HG02840 (cell line): Measurements from ENCODE around the gene ERBIN.
"Not testable (repeated sequence)": the region's sequence is repeated elsewhere in the genome, so short reads cannot be mapped to it uniquely, and the experiment has no call there.

Experiments used
- ATAC-seq: cut with Tn5 transposase; IDR thresholded peaks from one replicate; pipeline ENCODE4 v1.9.1; 2021; ENCODE audit warnings: mild to moderate bottlenecking, moderate library complexity, moderate number of reproducible peaks; ENCODE audit not compliant: unreplicated experiment, low FRiP score

ERBIN gene

GRCh38 chr5:65914641-65915196 is 11.7 kb upstream of the ERBIN start:
- ATAC-seq = no peak

- ATAC-seq = not testable (repeated sequence)
Measured at GRCh38 chr5:65915661-65916060, 10.7 kb upstream of the ERBIN start.

GRCh38 chr5:65916066-65916465 is 10.3 kb upstream of the ERBIN start:
- ATAC-seq = no peak

- no peak for ATAC-seq
Measured at GRCh38 chr5:65916636-65917035, 9.7 kb upstream of the ERBIN start.

- no peak for ATAC-seq
Measured at GRCh38 chr5:65919773-65920172, 6.6 kb upstream of the ERBIN start.

GRCh38 chr5:65923339-65923738 is 3.0 kb upstream of the ERBIN start:
- ATAC-seq = no peak

GRCh38 chr5:65924366-65925043 is 1.9 kb upstream of the ERBIN start:
- no peak for ATAC-seq

GRCh38 chr5:65925044-65925600 is 1.3 kb upstream of the ERBIN start:
- ATAC-seq = peak; percentile 54

- peak; percentile 52 for ATAC-seq
Measured at GRCh38 chr5:65925601-65926275, 637 bp upstream of the ERBIN start.

GRCh38 chr5:65926893-65927292 is 518 bp downstream of the ERBIN start:
- no peak for ATAC-seq

- ATAC-seq = no peak
Measured at GRCh38 chr5:65927503-65928321, 1.3 kb downstream of the ERBIN start.

- ATAC-seq = no peak
Measured at GRCh38 chr5:65928322-65928752, 2.0 kb downstream of the ERBIN start.

- ATAC-seq = no peak
Measured at GRCh38 chr5:65928860-65929259, 2.5 kb downstream of the ERBIN start.

- no peak for ATAC-seq
Measured at GRCh38 chr5:65932676-65933075, 6.3 kb downstream of the ERBIN start.

- no peak for ATAC-seq
Measured at GRCh38 chr5:65933295-65933694, 6.9 kb downstream of the ERBIN start.

GRCh38 chr5:65938256-65938655 is 11.9 kb downstream of the ERBIN start:
- peak; percentile 88 for ATAC-seq

- ATAC-seq = no peak
Measured at GRCh38 chr5:65943771-65944170, 17.4 kb downstream of the ERBIN start.

- no peak for ATAC-seq
Measured at GRCh38 chr5:65946198-65946745, 19.9 kb downstream of the ERBIN start.

- no peak for ATAC-seq
Measured at GRCh38 chr5:65948115-65948747, 21.9 kb downstream of the ERBIN start.

GRCh38 chr5:65951330-65951729 is 25.0 kb downstream of the ERBIN start:
- no peak for ATAC-seq
